ENCODE results near the gene TRIP6.

Gene TRIP6

DNA sequence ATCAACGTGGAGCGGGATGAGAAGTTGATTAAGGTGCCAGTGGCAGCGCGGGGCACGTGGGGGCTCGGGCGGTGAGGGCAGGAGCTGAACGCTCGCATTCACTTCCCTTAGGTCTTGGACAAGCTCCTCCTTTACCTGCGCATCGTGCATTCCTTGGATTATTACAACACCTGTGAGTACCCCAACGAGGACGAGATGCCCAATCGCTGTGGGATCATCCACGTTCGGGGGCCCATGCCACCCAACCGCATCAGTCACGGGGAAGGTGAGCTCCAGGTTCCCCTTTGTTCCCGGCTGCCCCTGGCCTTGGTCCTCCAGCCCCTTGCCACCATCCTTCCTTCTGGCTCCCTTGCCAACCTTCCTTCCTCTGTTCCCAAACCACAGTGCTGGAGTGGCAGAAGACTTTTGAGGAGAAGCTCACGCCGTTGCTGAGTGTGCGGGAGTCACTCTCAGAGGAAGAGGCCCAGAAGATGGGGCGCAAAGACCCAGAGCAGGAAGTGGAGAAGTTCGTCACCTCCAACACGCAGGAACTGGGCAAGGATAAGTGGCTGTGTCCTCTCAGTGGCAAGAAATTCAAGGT is 19.8 kb downstream of the TRIP6 start:
- DNase-seq (ENCODE audit: low spot score in 2 of 2) (no peak), ATAC-seq (ENCODE audit: low read depth) (no peak)
- H3K4me1 Mint-ChIP-seq = peaks cover 35% of the 10 kb centered on the region
- peak overlapping the region; percentile 87 for H3K27ac Mint-ChIP-seq
- H3K9me3 Mint-ChIP-seq = no peaks in the 10 kb centered on the region
- peaks cover 10% of the 10 kb centered on the region for H3K27me3 Mint-ChIP-seq
- H3K36me3 Mint-ChIP-seq = peaks cover 44% of the 10 kb centered on the region
- H3K4me3 Mint-ChIP-seq = peak overlapping the region; percentile 86

DNA sequence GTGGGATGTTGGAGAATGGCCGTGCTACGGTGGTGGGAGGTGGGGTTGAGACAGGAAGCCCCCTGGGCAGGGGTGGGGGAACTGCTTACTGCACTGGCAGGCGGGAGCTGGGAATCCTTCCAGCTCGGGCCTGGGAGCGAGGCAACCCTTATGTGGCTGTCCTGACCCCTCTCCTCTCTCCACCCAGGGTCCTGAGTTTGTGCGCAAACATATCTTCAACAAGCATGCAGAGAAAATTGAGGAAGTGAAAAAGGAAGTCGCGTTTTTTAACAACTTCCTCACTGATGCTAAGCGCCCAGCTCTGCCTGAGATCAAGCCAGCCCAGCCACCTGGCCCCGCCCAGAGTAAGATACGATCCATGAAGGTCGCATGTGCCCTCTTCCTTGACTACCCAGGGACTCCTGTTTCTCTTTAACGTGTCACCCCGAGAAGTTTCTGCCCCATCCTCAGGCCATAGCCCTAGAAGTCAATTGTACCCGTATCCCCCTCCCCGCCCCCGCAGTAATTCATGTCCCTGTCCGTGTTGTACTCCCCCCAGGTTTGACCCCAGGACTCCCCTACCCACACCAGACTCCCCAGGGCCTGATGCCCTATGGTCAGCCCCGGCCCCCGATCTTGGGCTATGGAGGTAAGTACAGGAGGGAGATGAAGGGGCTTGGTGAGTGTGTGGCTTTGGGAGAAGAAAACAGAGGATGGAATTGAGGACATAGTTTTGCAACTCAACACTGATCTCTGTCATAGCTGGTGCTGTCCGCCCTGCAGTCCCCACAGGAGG is 20.5 kb downstream of the TRIP6 start:
- H3K27ac Mint-ChIP-seq = peak overlapping the region; percentile 87
- H3K4me3 Mint-ChIP-seq = peak overlapping the region; percentile 86
- DNase-seq (ENCODE audit: low spot score in 2 of 2) = peak; percentile 57 to 78
- H3K27me3 Mint-ChIP-seq = peaks cover 14% of the 10 kb centered on the region
- H3K4me1 Mint-ChIP-seq = peaks cover 35% of the 10 kb centered on the region
- H3K9me3 Mint-ChIP-seq = no peaks in the 10 kb centered on the region
- peak; percentile 75 for ATAC-seq (ENCODE audit: low read depth)
- peaks cover 44% of the 10 kb centered on the region for H3K36me3 Mint-ChIP-seq

GRCh38 chr7:100888291-100888987 is 21.3 kb downstream of the TRIP6 start:
- H3K36me3 Mint-ChIP-seq = peaks cover 39% of the 10 kb centered on the region
- ATAC-seq (ENCODE audit: low read depth) (no peak), DNase-seq (ENCODE audit: low spot score in 2 of 2) (no peak)
- peaks cover 17% of the 10 kb centered on the region for H3K27me3 Mint-ChIP-seq
- no peaks in the 10 kb centered on the region for H3K9me3 Mint-ChIP-seq
- H3K4me3 Mint-ChIP-seq = peak overlapping the region; percentile 86
- H3K4me1 Mint-ChIP-seq = peaks cover 32% of the 10 kb centered on the region
- peak overlapping the region; percentile 87 for H3K27ac Mint-ChIP-seq

DNA sequence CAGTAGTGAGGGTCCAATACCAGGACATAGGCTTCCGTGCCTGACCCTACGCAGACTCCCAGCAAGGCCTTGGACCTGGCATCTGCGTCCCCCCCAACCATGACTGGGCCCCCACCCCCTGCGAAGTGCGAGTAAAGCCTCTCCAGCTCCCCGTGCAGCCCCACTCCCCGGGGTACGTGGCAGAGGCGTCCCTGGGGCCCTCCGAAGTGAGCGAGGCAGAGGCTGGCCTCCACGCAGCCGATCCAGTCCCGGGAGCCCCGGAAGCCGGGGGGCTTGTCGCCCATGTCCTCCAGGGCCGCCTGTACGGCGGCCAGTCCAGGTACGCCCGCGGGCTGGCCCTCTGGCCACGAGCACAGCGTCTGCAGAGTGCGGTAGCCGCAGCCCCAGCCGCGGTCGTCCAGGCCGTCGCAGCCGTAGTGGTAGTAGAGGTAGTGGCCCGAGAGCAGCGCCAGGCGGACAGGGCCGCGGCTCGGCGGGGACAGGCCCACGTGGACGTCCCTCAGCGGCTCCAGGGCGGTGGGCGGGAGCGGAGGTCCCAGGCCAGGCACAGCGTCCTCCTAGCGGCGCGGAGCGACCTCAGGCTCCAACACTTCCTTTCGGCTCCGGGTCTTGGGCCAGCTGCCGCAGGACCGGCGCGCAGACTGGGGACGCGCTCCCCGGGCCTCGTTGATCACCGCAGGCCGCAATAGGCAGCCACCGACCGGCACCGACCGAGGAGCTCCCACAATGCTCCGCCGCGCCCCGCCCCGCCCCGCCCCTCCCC is 22.0 kb downstream of the TRIP6 start, which contains the start of gene UFSP1:
Gene UFSP1, minus strand, starts transcription at position 728 of the 763 bp plus-strand sequence. Its CDS starts 444 bp downstream, at position 284.
- peaks cover 19% of the 10 kb centered on the region for H3K27me3 Mint-ChIP-seq
- H3K27ac Mint-ChIP-seq = peak within 1 kb of the TSS; percentile 10
- no peak for ATAC-seq (ENCODE audit: low read depth)
- H3K9me3 Mint-ChIP-seq = no peaks in the 10 kb centered on the region
- peak within 1 kb of the TSS; percentile 86 for H3K4me3 Mint-ChIP-seq
- peaks cover 35% of the 10 kb centered on the region for H3K36me3 Mint-ChIP-seq
- peaks cover 34% of the 10 kb centered on the region for H3K4me1 Mint-ChIP-seq
- DNase-seq (ENCODE audit: low spot score in 2 of 2) = peak in 1 of 2 donors; percentile 54

DNA sequence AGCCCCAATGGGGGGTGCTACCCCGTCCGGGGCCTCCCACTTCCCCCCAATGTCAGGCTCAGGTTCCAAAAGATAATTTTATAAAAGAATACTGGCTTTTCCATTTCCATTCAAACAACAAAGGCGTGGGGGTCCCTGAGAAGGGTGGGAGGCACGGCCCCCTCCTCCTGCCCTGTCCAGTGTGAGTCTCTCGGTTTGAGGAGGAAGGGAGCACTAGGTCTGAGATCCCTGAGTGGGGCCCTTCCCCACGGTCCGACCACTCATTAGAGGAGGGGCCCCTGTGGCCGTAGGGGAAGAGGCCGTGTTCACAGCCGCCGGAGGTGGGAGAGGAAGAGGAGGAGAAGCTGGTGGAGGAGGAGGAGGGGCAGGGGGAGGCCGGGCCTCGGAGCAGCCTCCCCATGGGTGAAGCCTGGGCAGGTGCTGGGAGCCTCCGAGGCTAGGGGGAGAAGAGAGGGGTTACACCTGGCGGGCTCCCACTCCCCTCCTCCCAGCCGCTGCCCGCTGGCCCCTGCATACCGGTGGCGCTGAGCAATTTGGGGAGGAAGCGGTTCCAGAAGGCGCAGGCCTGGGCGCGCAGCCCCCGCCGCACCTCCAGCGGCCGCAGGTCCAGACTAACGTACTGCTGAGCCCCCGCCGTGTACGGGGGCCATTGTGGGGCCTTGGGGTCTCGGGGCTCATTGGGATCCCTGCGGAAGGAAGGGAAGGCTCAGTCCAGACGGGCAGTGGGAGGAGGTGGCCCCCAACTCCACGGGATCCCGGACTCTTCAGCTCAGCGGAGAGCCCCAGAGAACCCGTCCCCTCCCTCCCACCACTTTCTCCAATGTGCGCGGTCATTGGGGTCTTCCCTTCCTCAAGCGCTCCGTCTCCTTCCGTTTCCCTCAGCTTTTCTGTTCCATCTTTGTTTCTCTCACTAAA is 23.7 kb downstream of the TRIP6 start:
- peaks cover 32% of the 10 kb centered on the region for H3K4me1 Mint-ChIP-seq
- H3K4me3 Mint-ChIP-seq = peak overlapping the region; percentile 86
- H3K36me3 Mint-ChIP-seq = peaks cover 20% of the 10 kb centered on the region
- no peak for ATAC-seq (ENCODE audit: low read depth)
- H3K27ac Mint-ChIP-seq = no peak overlapping the region
- peaks cover 23% of the 10 kb centered on the region for H3K27me3 Mint-ChIP-seq
- no peaks in the 10 kb centered on the region for H3K9me3 Mint-ChIP-seq
- no peak for DNase-seq (ENCODE audit: low spot score in 2 of 2)

DNA sequence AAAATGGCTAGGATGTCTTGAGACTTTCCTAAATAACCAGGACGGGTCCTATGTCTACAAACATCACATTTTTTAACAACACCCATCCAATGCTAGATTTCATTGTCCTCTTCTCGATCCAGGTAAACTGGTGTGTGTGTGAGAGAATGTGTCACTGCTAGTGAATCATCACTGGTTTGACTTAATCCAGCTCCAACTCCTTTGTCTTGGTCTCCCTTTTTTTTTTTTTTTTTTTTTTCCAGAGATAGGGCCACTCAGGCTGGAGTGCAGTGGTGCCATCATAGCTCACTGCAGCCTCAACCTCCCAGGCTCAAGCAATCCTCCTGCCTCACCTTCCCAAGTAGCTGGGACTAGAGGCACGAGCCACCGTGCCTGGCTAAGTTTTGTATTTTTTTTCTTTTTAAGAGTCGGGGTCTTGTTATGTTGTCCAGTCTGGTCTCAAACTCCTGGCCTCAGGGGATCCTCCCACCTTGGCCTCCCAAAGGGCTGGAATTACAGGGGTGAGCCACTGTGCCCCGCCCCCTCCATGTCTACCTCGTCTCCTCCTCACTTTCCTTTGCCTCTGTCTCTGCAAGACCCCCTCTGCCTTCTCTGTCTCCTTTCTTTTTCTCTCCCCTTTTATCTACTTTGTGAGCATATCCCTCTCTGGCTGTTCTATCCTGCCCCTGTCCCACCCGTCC is 24.5 kb downstream of the TRIP6 start:
- Mint-ChIP-seq H3K9me3 (no peaks in the 10 kb centered on the region), H3K4me1 (peaks cover 36% of the 10 kb centered on the region), H3K4me3 (peak overlapping the region; percentile 13), H3K27ac (no peak overlapping the region), H3K27me3 (peaks cover 27% of the 10 kb centered on the region), H3K36me3 (peaks cover 12% of the 10 kb centered on the region)
- DNase-seq (ENCODE audit: low spot score in 2 of 2) (no peak), ATAC-seq (ENCODE audit: low read depth) (no peak)

GRCh38 chr7:100892364-100893317 is 25.5 kb downstream of the TRIP6 start:
- peaks cover 29% of the 10 kb centered on the region for H3K4me1 Mint-ChIP-seq

DNA sequence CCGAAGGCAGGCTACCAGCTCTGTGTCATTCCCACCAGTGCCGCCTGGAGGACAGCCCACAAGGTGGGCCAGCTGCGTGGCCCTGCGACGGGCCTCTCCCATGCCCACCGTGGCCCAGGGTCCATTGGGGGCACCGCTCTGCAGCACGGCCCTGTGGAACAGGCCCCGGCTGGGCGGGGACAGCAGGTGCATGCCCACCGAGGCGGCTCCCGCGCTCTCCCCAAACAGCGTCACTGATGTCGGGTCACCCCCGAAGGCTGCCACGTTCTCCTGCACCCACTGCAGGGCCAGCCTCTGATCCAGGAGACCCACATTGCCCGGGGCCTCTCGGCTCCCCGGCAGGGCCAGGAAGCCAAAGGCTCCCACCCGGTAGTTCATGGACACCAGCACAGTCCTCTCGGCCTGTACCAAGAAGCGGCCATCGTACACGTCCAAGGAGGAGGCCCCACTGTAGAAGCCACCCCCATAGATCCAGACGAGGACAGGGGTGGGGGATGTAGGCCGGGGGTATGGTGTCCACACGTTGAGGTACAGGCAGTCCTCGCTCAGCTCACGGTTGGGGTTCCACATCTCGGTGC is 26.2 kb downstream of the TRIP6 start:
- no peak for DNase-seq (ENCODE audit: low spot score in 2 of 2)
- Mint-ChIP-seq H3K27ac (no peak overlapping the region), H3K9me3 (no peaks in the 10 kb centered on the region), H3K4me1 (peaks cover 22% of the 10 kb centered on the region), H3K4me3 (peak overlapping the region; percentile 77), H3K27me3 (peaks cover 35% of the 10 kb centered on the region), H3K36me3 (peaks cover 4% of the 10 kb centered on the region)
- ATAC-seq (ENCODE audit: low read depth) = no peak

More at GRCh38 chr7:100892364-100893317, 25.5 kb downstream of the TRIP6 start:
- no peak for ATAC-seq (ENCODE audit: low read depth)
- no peak for DNase-seq (ENCODE audit: low spot score in 2 of 2)
- H3K4me3 Mint-ChIP-seq = no peak overlapping the region
- H3K9me3 Mint-ChIP-seq = no peaks in the 10 kb centered on the region
- no peak overlapping the region for H3K27ac Mint-ChIP-seq
- peaks cover 30% of the 10 kb centered on the region for H3K27me3 Mint-ChIP-seq
- peaks cover 6% of the 10 kb centered on the region for H3K36me3 Mint-ChIP-seq

GRCh38 chr7:100893910-100894721 is 26.9 kb downstream of the TRIP6 start:
- ATAC-seq (ENCODE audit: low read depth) = no peak
- Mint-ChIP-seq H3K4me3 (peak overlapping the region; percentile 77), H3K27ac (no peak overlapping the region), H3K4me1 (peaks cover 19% of the 10 kb centered on the region), H3K9me3 (no peaks in the 10 kb centered on the region), H3K36me3 (peaks cover 2% of the 10 kb centered on the region), H3K27me3 (peaks cover 35% of the 10 kb centered on the region)
- no peak for DNase-seq (ENCODE audit: low spot score in 2 of 2)

DNA sequence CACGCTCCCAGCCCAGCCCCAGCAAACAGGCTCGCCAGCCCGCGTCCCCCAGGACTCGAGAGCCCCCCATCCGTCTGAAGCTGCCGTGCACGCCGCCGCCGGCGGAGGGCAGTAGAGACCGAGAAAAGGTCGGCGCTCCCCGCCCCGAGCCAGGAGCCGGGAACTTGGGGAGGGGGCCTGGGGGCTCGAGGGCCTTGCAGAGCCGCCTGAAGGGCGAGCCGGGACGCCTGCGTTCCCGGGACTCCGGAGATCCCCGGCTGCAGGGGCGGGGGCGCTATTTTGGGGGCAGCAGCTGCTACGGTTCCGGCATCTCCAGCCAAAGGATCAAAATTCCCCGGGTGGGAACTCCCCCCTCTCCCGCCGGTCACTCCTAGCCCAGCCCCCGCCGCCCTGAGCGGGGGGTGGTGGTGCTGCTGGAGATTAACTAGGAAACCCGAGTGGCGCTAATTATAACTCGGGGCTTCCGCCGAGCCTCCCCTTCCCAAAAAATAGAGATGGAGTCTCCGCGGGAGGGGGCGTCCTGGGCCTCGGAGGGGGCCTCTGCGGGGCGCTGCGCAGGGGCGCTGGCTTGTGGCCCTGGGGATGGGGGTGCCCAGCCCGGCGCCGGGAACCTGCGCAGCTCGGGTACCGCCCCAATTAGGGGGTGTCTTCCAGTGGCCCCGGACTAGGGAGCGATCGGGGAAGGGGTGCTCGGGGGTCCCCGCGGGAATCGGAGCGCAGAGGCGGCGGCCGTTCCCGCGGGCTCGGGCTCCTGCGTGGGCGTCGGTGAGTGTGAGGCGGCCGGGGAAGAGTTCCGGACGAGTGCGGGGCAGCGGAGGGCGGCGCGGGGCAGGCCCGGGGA is 27.9 kb downstream of the TRIP6 start:
- Mint-ChIP-seq H3K4me3 (peak overlapping the region; percentile 50), H3K27me3 (peaks cover 35% of the 10 kb centered on the region), H3K27ac (no peak overlapping the region), H3K36me3 (peaks cover 2% of the 10 kb centered on the region), H3K9me3 (no peaks in the 10 kb centered on the region), H3K4me1 (peaks cover 18% of the 10 kb centered on the region)
- ATAC-seq (ENCODE audit: low read depth) (peak; percentile 25), DNase-seq (ENCODE audit: low spot score in 2 of 2) (peak; percentile 63 to 80)
